Osteocyte (in vitro differentiated cells): ENCODE measurements around the gene MAPKBP1. TPM values are rescaled to one million over a fixed set of nuclear protein-coding genes. Genes with fewer than 3 reads are reported as not detected.

Source experiments
- DNase-seq: peaks from one replicate; pipeline ENCODE4 v3.0.0; 2021; ENCODE audit warnings: mixed read lengths; ENCODE audit not compliant: unreplicated experiment; ENCODE audit errors: extremely low spot score
- H3K27ac Mint-ChIP-seq: one replicate; pipeline ENCODE4 v1.8.0; 2021; ENCODE audit warnings: mild to moderate bottlenecking, mixed read lengths; ENCODE audit not compliant: unreplicated experiment
- H3K27me3 Mint-ChIP-seq: one replicate; pipeline ENCODE4 v1.8.0; 2021; ENCODE audit warnings: mixed read lengths; ENCODE audit not compliant: unreplicated experiment
- H3K36me3 Mint-ChIP-seq: one replicate; pipeline ENCODE4 v1.8.0; 2021; ENCODE audit warnings: mixed read lengths; ENCODE audit not compliant: unreplicated experiment
- H3K4me1 Mint-ChIP-seq: one replicate; pipeline ENCODE4 v1.8.0; 2021; ENCODE audit warnings: mixed read lengths; ENCODE audit not compliant: unreplicated experiment
- H3K4me3 Mint-ChIP-seq: one replicate; pipeline ENCODE4 v1.8.0; 2021; ENCODE audit warnings: mild to moderate bottlenecking, moderate library complexity, mixed read lengths; ENCODE audit not compliant: unreplicated experiment
- H3K9me3 Mint-ChIP-seq: one replicate; pipeline ENCODE4 v1.8.0; 2021; ENCODE audit warnings: mixed read lengths; ENCODE audit not compliant: unreplicated experiment
- total RNA-seq: library from RNA; stranded (reverse); gene quantifications from 2 replicates; pipeline ENCODE4 v1.2.1, GENCODE V29; 2021
- TF ChIP-seq, protein P1 (sequence below): fragments of 200-600 bp; sonication (generic); IDR thresholded peaks from 2 replicates; pipeline ENCODE4 v1.5.0; 2021; ENCODE audit warnings: antibody characterized with exemption, mild to moderate bottlenecking, moderate library complexity

Gene MAPKBP1
- total RNA-seq, 1 donor from 2014 or later = 34.2 TPM

DNA sequence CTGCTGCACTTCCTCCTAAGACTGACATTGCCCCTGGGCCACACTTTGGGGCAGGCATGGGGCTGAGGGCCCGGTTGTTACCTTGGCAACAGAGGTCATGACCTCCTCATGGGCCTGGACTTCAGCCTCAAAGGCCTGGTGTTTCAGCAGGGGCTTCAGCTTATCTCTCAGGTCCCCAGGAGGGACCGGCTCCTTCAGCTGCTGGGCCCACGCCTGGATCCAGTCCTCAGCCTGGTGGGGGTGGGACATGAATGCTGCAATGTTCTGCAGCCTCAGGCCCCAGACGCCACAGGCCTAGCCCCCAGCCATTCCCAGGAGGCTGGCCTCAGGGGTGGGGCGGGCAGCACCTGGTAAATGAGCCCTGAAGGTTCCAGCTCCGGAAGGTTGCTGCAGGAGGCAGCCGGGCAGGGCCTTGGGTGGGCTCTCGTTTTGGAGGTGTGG is 92.0 kb downstream of the MAPKBP1 start:
- no peaks in the 10 kb centered on the region for H3K4me1 Mint-ChIP-seq

DNA sequence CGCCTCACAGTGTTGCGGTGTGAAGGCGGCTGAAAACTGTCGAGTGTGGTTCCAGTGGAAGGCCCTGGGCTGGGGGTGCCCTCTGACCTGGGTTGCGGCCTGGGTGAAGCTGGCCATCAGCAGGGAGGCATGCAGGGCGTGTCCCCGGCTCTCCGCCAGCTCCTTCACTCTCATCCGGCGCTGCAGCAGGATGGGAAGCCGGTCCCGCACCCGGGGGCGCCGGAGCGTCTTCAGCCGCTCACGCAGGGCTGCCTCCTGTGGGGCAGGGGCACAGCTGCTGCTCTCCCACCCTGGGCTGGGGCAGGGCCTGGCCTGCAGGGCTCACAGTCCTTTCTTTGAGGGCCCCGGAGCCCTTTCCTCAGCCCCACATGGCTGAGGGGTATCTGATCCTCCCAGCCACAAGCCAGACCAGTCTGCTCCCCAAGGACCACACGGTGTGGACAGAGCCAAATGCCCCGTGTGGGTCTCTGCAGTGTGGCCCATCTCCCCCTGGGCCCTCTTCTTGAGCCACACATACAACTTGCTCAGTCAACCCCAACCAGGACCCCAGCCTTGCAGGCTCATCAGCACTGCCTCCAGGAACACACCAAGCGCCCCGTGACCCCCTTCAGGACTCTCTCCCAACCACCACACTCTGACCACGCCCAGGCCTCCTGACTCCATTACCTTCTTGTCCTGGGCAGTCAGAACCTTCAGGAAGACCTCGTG is 92.7 kb downstream of the MAPKBP1 start:
- H3K27ac Mint-ChIP-seq = no peak overlapping the region
- no peak for DNase-seq

More for the DNA sequence above, 92.0 kb downstream of the MAPKBP1 start:
- H3K27ac Mint-ChIP-seq = no peak overlapping the region
- H3K27me3 Mint-ChIP-seq = no peaks in the 10 kb centered on the region
- DNase-seq = no peak
- no peak overlapping the region for H3K4me3 Mint-ChIP-seq
- no peaks in the 10 kb centered on the region for H3K36me3 Mint-ChIP-seq
- TF ChIP-seq, protein P1, sequence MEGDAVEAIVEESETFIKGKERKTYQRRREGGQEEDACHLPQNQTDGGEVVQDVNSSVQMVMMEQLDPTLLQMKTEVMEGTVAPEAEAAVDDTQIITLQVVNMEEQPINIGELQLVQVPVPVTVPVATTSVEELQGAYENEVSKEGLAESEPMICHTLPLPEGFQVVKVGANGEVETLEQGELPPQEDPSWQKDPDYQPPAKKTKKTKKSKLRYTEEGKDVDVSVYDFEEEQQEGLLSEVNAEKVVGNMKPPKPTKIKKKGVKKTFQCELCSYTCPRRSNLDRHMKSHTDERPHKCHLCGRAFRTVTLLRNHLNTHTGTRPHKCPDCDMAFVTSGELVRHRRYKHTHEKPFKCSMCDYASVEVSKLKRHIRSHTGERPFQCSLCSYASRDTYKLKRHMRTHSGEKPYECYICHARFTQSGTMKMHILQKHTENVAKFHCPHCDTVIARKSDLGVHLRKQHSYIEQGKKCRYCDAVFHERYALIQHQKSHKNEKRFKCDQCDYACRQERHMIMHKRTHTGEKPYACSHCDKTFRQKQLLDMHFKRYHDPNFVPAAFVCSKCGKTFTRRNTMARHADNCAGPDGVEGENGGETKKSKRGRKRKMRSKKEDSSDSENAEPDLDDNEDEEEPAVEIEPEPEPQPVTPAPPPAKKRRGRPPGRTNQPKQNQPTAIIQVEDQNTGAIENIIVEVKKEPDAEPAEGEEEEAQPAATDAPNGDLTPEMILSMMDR = no peak
- H3K9me3 Mint-ChIP-seq = no peaks in the 10 kb centered on the region

GRCh38 chr15:41868321-41868720 is 94.0 kb downstream of the MAPKBP1 start:
- H3K4me1 Mint-ChIP-seq = no peaks in the 10 kb centered on the region
- no peak for DNase-seq
- no peak overlapping the region for H3K4me3 Mint-ChIP-seq
- TF ChIP-seq, protein P1 = no peak
- H3K27me3 Mint-ChIP-seq = no peaks in the 10 kb centered on the region
- H3K27ac Mint-ChIP-seq = no peak overlapping the region
- no peaks in the 10 kb centered on the region for H3K9me3 Mint-ChIP-seq
- H3K36me3 Mint-ChIP-seq = no peaks in the 10 kb centered on the region

More for the DNA sequence above, 92.7 kb downstream of the MAPKBP1 start:
- H3K27me3 Mint-ChIP-seq = no peaks in the 10 kb centered on the region
- TF ChIP-seq, protein P1 = no peak
- H3K4me1 Mint-ChIP-seq = no peaks in the 10 kb centered on the region
- no peaks in the 10 kb centered on the region for H3K9me3 Mint-ChIP-seq
- H3K4me3 Mint-ChIP-seq = no peak overlapping the region
- no peaks in the 10 kb centered on the region for H3K36me3 Mint-ChIP-seq

DNA sequence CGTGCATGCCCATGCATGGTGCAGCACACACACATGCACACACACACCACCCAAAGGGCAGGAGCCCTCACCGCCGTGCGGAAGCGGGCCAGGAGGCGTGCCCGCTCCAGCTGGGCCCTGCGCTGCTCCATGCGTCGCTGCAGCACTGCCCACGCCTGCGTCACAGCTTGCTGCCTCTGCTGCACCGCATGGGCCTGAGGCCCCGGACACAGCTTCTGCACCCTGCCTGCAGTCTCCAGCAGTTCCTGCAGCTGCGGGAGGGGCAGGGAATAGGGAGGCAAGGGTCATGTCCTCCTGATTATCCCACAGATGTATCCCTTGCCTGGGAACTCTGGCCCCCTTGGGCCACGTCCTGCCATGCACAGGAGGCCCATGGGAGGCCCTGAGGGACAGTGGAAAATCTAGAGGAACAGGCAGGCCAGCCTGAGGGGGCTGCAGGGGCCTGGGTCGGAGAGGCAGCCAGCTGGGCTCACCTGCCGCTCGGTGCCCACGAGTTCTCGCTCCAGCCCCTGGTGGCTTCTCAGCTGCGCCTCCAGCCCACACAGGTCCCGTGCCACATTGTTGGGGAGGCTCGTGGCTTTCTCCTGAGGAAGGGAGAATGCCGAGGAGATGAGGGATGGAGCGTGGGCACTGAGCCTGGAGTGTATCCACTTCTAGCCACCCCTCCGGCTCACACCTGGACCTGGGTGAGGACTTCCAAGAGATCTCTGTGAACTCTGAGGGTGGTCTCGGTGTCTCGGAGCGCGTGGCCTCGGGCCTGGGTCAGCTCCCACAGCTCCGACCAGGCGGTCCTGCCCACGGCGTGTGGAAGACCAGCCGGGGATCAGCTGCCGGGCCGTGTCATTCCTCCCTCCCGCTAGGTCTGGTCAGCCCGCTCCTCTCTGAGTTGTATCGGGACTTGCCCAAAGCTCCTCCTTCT is 95.7 kb downstream of the MAPKBP1 start:
- H3K27me3 Mint-ChIP-seq = no peaks in the 10 kb centered on the region
- no peak overlapping the region for H3K27ac Mint-ChIP-seq
- DNase-seq = no peak
- no peak overlapping the region for H3K4me3 Mint-ChIP-seq
- no peaks in the 10 kb centered on the region for H3K9me3 Mint-ChIP-seq
- TF ChIP-seq, protein P1 = no peak
- H3K36me3 Mint-ChIP-seq = peaks cover 2% of the 10 kb centered on the region
- no peaks in the 10 kb centered on the region for H3K4me1 Mint-ChIP-seq

GRCh38 chr15:41870689-41871081 is 96.4 kb downstream of the MAPKBP1 start:
- H3K36me3 Mint-ChIP-seq = peaks cover 2% of the 10 kb centered on the region
- DNase-seq = no peak
- no peaks in the 10 kb centered on the region for H3K4me1 Mint-ChIP-seq
- TF ChIP-seq, protein P1 = no peak
- H3K4me3 Mint-ChIP-seq = no peak overlapping the region
- H3K9me3 Mint-ChIP-seq = no peaks in the 10 kb centered on the region
- no peaks in the 10 kb centered on the region for H3K27me3 Mint-ChIP-seq
- no peak overlapping the region for H3K27ac Mint-ChIP-seq
